Spleen (tissue), 7 donors: ENCODE measurements around the gene PSMB5.
A peak's percentile ranks its signal among the peaks of the same experiment; 100 is the strongest.

Experiments used
- POLR2A ChIP-seq, 3 donors: fragments of 450-650 bp; IDR thresholded peaks; one replicate each; pipeline ENCODE4 v1.5.1; 2017; ENCODE audit warnings: antibody characterized with exemption in 3 of 3, mild to moderate bottlenecking in 1 of 3
- TF ChIP-seq, protein P1 (sequence below), 11 experiments: fragments of 200-600 bp in 7 of 11; fragments of 450-650 bp in 4 of 11; sonication (generic) in 4 of 11; IDR thresholded peaks in 8 of 11; conservative IDR thresholded peaks in 3 of 11; 1 replicate in 7 of 11; 2 replicates in 4 of 11; pipeline versions ENCODE4 v1.4.0 to v1.8.0; 2016 to 2021; ENCODE audit warnings: antibody characterized with exemption in 11 of 11, inconsistent platforms in 4 of 11, mild to moderate bottlenecking in 1 of 11
- donor health status: DM: no; HTN: no; CAD: no; lungs with moderate emphysema.
- donor health status: DM: no; HTN: no; CAD: no.
- donor health status: DM: no; HTN: no; CAD: no.

DNA sequence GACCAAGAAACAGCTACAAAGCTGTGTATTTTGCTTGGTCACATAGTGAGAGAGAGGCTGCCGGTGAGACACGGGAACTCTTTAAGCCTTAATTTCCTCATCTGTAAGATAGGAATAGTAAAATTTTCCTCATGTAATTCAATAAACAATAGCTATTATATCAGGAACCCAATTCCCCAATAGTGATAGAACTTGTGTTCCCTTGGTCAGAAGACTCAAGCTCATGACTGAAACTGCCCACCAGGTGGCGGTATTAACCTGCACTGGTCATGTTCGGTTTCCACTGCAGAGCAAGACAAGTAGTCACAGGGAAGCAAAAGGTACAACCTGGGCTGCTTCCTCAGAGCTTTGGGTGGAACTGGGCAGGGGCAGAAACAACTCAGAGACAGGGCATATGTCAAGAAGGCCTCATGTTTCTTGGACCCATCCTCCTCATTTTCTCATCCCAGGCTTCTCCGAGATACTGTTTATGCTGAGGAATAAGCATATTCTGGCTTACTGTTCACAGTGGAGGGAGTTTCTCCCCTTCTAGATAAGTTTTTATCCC lies 48.1 kb downstream of the PSMB5 start:
- TF ChIP-seq POLR2A (IDR thresholded peaks at IDR 0.05) = no peak
- TF ChIP-seq, protein P1, sequence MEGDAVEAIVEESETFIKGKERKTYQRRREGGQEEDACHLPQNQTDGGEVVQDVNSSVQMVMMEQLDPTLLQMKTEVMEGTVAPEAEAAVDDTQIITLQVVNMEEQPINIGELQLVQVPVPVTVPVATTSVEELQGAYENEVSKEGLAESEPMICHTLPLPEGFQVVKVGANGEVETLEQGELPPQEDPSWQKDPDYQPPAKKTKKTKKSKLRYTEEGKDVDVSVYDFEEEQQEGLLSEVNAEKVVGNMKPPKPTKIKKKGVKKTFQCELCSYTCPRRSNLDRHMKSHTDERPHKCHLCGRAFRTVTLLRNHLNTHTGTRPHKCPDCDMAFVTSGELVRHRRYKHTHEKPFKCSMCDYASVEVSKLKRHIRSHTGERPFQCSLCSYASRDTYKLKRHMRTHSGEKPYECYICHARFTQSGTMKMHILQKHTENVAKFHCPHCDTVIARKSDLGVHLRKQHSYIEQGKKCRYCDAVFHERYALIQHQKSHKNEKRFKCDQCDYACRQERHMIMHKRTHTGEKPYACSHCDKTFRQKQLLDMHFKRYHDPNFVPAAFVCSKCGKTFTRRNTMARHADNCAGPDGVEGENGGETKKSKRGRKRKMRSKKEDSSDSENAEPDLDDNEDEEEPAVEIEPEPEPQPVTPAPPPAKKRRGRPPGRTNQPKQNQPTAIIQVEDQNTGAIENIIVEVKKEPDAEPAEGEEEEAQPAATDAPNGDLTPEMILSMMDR (IDR thresholded peaks at IDR 0.05 in 8 of 11, conservative IDR thresholded peaks at IDR 0.05 in 3 of 11) = peak; percentile 80 to 95 (median 88)
